GM10266 (cell line): ENCODE measurements around the gene VPS9D1.
"Not testable (repeated sequence)": the region's sequence is repeated elsewhere in the genome, so short reads cannot be mapped to it uniquely, and the experiment has no call there.

Experiments used
- DNase-seq: peaks from one replicate; pipeline ENCODE4 v3.0.0; 2012; ENCODE audit errors: extremely low spot score
- CTCF ChIP-seq: IDR thresholded peaks from 2 replicates; pipeline ENCODE4 v1.5.1; 2012; ENCODE audit warnings: mild to moderate bottlenecking, low read depth; ENCODE audit not compliant: control insufficient read depth, insufficient read depth; ENCODE audit errors: missing control alignments

Gene VPS9D1

GRCh38 chr16:89685916-89686315 is 34.8 kb downstream of the VPS9D1 start:
- TF ChIP-seq CTCF, result no peak
- DNase-seq, result no peak

DNA sequence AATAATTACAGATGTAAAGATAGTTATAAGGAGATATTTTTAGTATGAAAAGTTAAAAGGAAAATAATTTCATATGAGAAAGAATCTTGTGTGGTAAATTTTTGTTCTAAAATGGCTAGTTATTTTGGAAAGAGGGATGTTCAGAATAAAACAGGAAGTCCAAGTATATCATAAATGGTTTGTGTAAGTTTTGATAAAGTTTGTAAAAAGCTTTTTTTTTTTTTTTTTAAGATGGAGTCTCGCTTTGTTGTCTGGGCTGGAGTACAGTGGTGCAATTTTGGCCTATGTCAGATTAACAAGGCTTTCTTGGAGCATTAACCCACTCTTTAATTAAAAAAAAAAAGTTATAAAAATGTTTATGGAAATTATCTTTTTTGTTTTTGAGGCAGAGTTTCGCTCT is 42.4 kb downstream of the VPS9D1 start:
- TF ChIP-seq CTCF, result no peak

DNA sequence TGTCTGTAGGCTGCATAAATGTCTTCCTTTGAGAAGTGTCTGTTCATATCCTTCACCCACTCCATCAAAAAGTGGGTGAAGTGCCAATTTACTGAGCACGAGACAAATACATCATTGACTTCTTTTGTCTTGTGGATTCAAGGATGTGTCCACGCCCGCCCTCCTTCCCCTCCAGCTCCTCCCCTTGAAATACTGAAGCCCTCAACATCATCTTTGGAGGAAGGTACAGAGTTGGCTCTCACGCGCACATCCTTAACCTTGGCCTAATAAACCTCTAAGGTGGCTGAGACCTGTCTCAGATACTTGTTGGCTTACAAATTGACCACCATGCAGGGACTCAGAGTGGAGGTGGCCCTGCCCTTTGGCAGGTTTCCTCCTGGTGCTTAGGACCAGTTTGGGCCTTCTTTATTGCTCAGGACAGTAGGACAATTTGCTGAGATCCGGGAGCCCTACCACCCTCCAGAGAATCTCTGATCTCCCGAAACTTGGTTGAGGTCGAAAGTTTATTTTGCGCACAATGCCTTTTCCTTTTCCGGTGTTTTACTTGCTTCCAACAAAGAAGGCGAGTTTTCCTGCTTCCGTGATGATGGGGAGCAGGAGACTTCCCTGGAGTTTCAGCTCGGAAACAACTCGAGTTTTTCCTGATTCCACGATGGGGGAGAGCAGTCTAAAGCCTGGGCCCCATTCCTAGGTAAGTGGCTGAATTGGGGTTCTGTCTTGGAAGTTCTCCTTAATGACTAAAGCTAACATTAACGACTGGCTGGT is 48.3 kb downstream of the VPS9D1 start:
- no peak for TF ChIP-seq CTCF
- DNase-seq, result no peak

More for the DNA sequence above, 42.4 kb downstream of the VPS9D1 start:
- no peak for DNase-seq

DNA sequence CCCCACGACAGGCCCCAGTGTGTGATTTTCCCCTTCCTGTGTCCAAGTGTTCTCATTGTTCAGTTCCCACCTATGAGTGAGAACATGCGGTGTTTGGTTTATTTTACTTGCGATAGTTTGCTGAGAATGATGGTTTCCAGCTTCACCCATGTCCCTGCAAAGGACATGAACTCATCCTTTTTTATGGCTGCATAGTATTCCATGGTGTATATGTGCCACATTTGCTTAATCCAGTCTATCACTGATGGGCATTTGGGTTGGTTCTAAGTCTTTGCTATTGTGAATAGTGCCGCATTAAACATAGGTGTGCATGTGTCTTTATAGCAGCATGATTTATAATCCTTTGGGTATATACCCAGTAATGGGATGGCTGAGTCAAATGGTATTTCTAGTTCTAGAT is 49.1 kb downstream of the VPS9D1 start:
- not testable (repeated sequence) for DNase-seq

DNA sequence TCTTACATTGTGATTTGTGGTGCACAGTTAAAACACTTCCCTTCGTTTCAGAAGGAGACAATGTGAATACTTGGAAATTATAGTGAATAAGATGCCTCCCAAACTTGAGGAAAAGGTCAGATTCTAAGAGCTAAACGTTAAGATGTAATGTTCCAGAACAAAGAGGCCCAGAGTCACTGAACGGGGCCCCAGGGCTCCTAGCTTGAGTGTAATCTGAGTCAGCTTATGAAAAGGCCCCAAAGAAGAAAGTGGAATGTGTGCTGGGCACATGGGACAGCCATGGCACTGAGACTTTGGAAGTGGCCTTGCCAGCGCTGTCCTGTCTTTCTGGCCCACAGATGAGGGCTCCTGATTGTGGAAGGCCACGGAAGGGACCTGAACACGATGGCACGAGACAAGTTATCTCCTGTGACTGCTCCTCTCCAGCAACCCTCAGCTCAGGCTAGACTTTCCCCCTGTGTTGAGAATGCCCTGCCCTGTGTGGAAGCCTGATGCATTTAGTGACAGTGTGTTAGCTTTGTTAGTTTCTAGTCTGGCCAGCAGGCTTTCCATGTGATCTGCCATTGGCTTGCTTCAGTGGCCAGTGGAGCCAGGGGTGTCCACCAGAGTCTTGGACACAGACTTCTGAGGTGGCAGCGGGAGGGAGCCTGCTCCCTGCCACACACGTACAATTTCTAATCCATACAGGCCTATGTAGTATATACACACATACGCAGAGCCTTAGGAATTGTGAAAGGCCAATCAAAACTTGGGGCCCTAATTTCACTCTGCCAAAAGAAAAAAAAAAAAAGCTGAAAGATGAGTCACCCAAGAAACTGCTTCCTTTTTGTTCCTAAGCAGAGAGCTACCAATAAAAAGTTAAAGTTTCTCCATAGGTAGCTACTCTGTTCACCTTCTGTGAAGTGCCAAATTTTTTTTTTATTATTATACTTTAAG is 49.9 kb downstream of the VPS9D1 start:
- no peak for DNase-seq
- TF ChIP-seq CTCF, result no peak

DNA sequence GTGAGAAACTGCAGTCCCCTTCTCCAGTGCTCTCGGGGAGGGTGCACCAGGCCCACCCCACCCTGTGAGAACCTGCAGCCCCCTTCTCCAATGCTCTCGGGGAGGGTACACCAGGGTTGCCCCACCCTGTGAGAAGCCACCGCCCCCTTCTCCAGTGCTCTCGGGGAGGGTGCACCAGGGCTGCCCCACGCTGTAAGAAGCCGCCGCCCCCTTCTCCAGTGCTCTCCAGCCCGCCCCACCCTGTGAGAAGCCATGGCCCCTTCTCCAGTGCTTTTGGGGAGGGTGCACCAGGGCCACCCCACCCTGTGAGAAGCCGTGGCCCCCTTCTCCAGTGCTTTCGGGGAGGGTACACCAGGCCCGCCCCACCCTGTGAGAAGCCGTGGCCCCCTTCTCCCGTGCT is 50.9 kb downstream of the VPS9D1 start:
- no peak for DNase-seq

GRCh38 chr16:89668790-89669158 is 51.9 kb downstream of the VPS9D1 start:
- no peak for TF ChIP-seq CTCF
- DNase-seq, result no peak

More for the DNA sequence above, 50.9 kb downstream of the VPS9D1 start:
- no peak for TF ChIP-seq CTCF

- TF ChIP-seq CTCF, result no peak
- DNase-seq, result no peak
Observed at GRCh38 chr16:89667633-89668032, 53.1 kb downstream of the VPS9D1 start.

DNA sequence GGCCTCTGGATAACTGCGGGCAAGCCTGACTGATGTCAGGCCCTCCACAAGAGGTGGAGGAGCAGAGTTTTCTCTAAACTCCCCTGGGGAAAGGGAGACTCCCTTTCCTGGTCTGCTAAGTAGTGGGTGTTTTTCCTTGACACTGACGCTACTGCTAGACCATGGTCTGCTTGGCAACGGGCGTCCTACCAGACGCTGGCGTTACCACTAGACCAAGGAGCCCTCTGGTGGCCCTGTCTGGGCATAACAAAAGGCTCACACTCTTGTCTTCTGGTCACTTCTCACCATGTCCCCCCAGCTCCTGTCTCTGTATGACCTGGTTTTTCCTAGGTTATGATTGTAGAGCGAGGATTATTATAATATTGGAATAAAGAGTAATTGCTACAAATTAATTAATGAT is 53.7 kb downstream of the VPS9D1 start:
- DNase-seq, result not testable (repeated sequence)

DNA sequence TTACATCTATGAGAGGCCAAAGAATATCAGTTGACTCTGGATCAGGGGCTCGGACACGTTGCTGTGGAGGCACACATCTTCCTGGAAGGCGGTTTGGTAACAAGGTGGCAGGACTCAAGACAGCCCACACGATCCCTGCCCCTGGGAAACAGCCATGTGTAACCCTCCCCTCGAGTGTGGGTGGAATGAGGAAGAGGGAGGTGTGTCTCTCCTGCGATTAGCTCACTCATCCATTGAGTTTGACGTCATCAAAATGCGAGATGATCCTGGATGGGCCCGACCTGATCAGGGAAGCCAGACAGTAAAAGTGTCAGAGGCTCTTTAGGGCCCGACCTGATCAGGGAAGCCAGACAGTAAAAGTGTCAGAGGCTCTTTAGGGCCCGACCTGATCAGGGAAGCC is 56.5 kb downstream of the VPS9D1 start:
- DNase-seq, result not testable (repeated sequence)
